ENCODE results near the gene PLD1.

- TF ChIP-seq CTCF (IDR thresholded peaks at IDR 0.05) (no peak), POLR2A (IDR thresholded peaks at IDR 0.05) (no peak), POLR2AphosphoS5 (IDR thresholded peaks at IDR 0.05) (no peak)
Measured at GRCh38 chr3:171564748-171565480, 245.4 kb downstream of the PLD1 start.
